Measurements from ENCODE around the gene PFKFB2.
A peak's percentile ranks its signal among the peaks of the same experiment; 100 is the strongest.

PFKFB2 gene

GRCh38 chr1:207077012-207077411, 23.9 kb downstream of the PFKFB2 start:
- Histone ChIP-seq H3K27me3 (ENCODE audit: insufficient read depth, insufficient read length) (no peaks in the 10 kb centered on the region), H3K9me3 (ENCODE audit: insufficient read depth, low read length) (no peaks in the 10 kb centered on the region), H3K9ac (ENCODE audit: insufficient read length, low read depth) (no peak overlapping the region), H3K4me3 (ENCODE audit: insufficient read length, low read depth) (no peak overlapping the region), H3K4me1 (ENCODE audit: insufficient read depth, insufficient read length) (no peaks in the 10 kb centered on the region), H3K36me3 (ENCODE audit: insufficient read depth, insufficient read length, low read length) (peaks cover 8% of the 10 kb centered on the region)
- TF ChIP-seq SUZ12 (IDR thresholded peaks at IDR 0.05; ENCODE audit: extremely low read depth, insufficient read depth, insufficient read length) = no peak
- TF ChIP-seq ZNF274 (IDR thresholded peaks at IDR 0.05; ENCODE audit: low read depth, low read length) = no peak
- no peak for TF ChIP-seq YY1 (IDR thresholded peaks at IDR 0.05; ENCODE audit: insufficient read depth, insufficient read length)
- DNase-seq (ENCODE audit: low read depth, low spot score) = no peak

- H3K9ac ChIP-seq (ENCODE audit: insufficient read length, low read depth) = no peak overlapping the region
- H3K27me3 ChIP-seq (ENCODE audit: insufficient read depth, insufficient read length) = no peaks in the 10 kb centered on the region
- no peaks in the 10 kb centered on the region for H3K4me1 ChIP-seq (ENCODE audit: insufficient read depth, insufficient read length)
- no peak for TF ChIP-seq SUZ12 (IDR thresholded peaks at IDR 0.05; ENCODE audit: extremely low read depth, insufficient read depth, insufficient read length)
- no peak for TF ChIP-seq YY1 (IDR thresholded peaks at IDR 0.05; ENCODE audit: insufficient read depth, insufficient read length)
- TF ChIP-seq ZNF274 (IDR thresholded peaks at IDR 0.05; ENCODE audit: low read depth, low read length) = no peak
- H3K4me3 ChIP-seq (ENCODE audit: insufficient read length, low read depth) = no peak overlapping the region
- peaks cover 4% of the 10 kb centered on the region for H3K36me3 ChIP-seq (ENCODE audit: insufficient read depth, insufficient read length, low read length)
- peak; percentile 76 for DNase-seq (ENCODE audit: low read depth, low spot score)
- H3K9me3 ChIP-seq (ENCODE audit: insufficient read depth, low read length) = no peaks in the 10 kb centered on the region
These were observed 24.6 kb downstream of the PFKFB2 start for GRCh38 chr1:207077470-207078377.

- no peak overlapping the region for H3K4me3 ChIP-seq (ENCODE audit: insufficient read length, low read depth)
- H3K4me1 ChIP-seq (ENCODE audit: insufficient read depth, insufficient read length) = no peaks in the 10 kb centered on the region
- H3K9me3 ChIP-seq (ENCODE audit: insufficient read depth, low read length) = no peaks in the 10 kb centered on the region
- no peaks in the 10 kb centered on the region for H3K27me3 ChIP-seq (ENCODE audit: insufficient read depth, insufficient read length)
- no peak for DNase-seq (ENCODE audit: low read depth, low spot score)
- H3K36me3 ChIP-seq (ENCODE audit: insufficient read depth, insufficient read length, low read length) = peaks cover 4% of the 10 kb centered on the region
- no peak overlapping the region for H3K9ac ChIP-seq (ENCODE audit: insufficient read length, low read depth)
- TF ChIP-seq ZNF274 (IDR thresholded peaks at IDR 0.05; ENCODE audit: low read depth, low read length) (no peak), SUZ12 (IDR thresholded peaks at IDR 0.05; ENCODE audit: extremely low read depth, insufficient read depth, insufficient read length) (no peak)
These were observed 25.6 kb downstream of the PFKFB2 start for GRCh38 chr1:207078578-207079132.

GRCh38 chr1:207079706-207080241, 26.7 kb downstream of the PFKFB2 start:
- Histone ChIP-seq H3K4me3 (ENCODE audit: insufficient read length, low read depth) (no peak overlapping the region), H3K36me3 (ENCODE audit: insufficient read depth, insufficient read length, low read length) (peaks cover 3% of the 10 kb centered on the region), H3K27me3 (ENCODE audit: insufficient read depth, insufficient read length) (no peaks in the 10 kb centered on the region), H3K9ac (ENCODE audit: insufficient read length, low read depth) (no peak overlapping the region), H3K4me1 (ENCODE audit: insufficient read depth, insufficient read length) (no peaks in the 10 kb centered on the region), H3K9me3 (ENCODE audit: insufficient read depth, low read length) (no peaks in the 10 kb centered on the region)
- no peak for TF ChIP-seq ZNF274 (IDR thresholded peaks at IDR 0.05; ENCODE audit: low read depth, low read length)
- TF ChIP-seq SUZ12 (IDR thresholded peaks at IDR 0.05; ENCODE audit: extremely low read depth, insufficient read depth, insufficient read length) = no peak
- no peak for TF ChIP-seq YY1 (IDR thresholded peaks at IDR 0.05; ENCODE audit: insufficient read depth, insufficient read length)
- no peak for DNase-seq (ENCODE audit: low read depth, low spot score)

GRCh38 chr1:207081088-207081487, 28.0 kb downstream of the PFKFB2 start:
- Histone ChIP-seq H3K4me3 (ENCODE audit: insufficient read length, low read depth) (no peak overlapping the region), H3K9me3 (ENCODE audit: insufficient read depth, low read length) (no peaks in the 10 kb centered on the region), H3K4me1 (ENCODE audit: insufficient read depth, insufficient read length) (no peaks in the 10 kb centered on the region), H3K27me3 (ENCODE audit: insufficient read depth, insufficient read length) (no peaks in the 10 kb centered on the region), H3K36me3 (ENCODE audit: insufficient read depth, insufficient read length, low read length) (no peaks in the 10 kb centered on the region), H3K9ac (ENCODE audit: insufficient read length, low read depth) (no peak overlapping the region)
- no peak for TF ChIP-seq SUZ12 (IDR thresholded peaks at IDR 0.05; ENCODE audit: extremely low read depth, insufficient read depth, insufficient read length)
- TF ChIP-seq YY1 (IDR thresholded peaks at IDR 0.05; ENCODE audit: insufficient read depth, insufficient read length) = no peak
- TF ChIP-seq ZNF274 (IDR thresholded peaks at IDR 0.05; ENCODE audit: low read depth, low read length) = no peak
- DNase-seq (ENCODE audit: low read depth, low spot score) = no peak

- H3K9ac ChIP-seq (ENCODE audit: insufficient read length, low read depth) = no peak overlapping the region
- no peaks in the 10 kb centered on the region for H3K9me3 ChIP-seq (ENCODE audit: insufficient read depth, low read length)
- no peak for TF ChIP-seq ZNF274 (IDR thresholded peaks at IDR 0.05; ENCODE audit: low read depth, low read length)
- no peak for TF ChIP-seq SUZ12 (IDR thresholded peaks at IDR 0.05; ENCODE audit: extremely low read depth, insufficient read depth, insufficient read length)
- no peak for TF ChIP-seq YY1 (IDR thresholded peaks at IDR 0.05; ENCODE audit: insufficient read depth, insufficient read length)
- no peak overlapping the region for H3K4me3 ChIP-seq (ENCODE audit: insufficient read length, low read depth)
- no peaks in the 10 kb centered on the region for H3K27me3 ChIP-seq (ENCODE audit: insufficient read depth, insufficient read length)
- H3K4me1 ChIP-seq (ENCODE audit: insufficient read depth, insufficient read length) = no peaks in the 10 kb centered on the region
- H3K36me3 ChIP-seq (ENCODE audit: insufficient read depth, insufficient read length, low read length) = no peaks in the 10 kb centered on the region
- no peak for DNase-seq (ENCODE audit: low read depth, low spot score)
These were observed 28.7 kb downstream of the PFKFB2 start for GRCh38 chr1:207081806-207082205.

- no peak for TF ChIP-seq ZNF274 (IDR thresholded peaks at IDR 0.05; ENCODE audit: low read depth, low read length)
- H3K9ac ChIP-seq (ENCODE audit: insufficient read length, low read depth) = no peak overlapping the region
- no peak for DNase-seq (ENCODE audit: low read depth, low spot score)
- no peak overlapping the region for H3K4me3 ChIP-seq (ENCODE audit: insufficient read length, low read depth)
- no peaks in the 10 kb centered on the region for H3K4me1 ChIP-seq (ENCODE audit: insufficient read depth, insufficient read length)
- no peaks in the 10 kb centered on the region for H3K36me3 ChIP-seq (ENCODE audit: insufficient read depth, insufficient read length, low read length)
- H3K9me3 ChIP-seq (ENCODE audit: insufficient read depth, low read length) = no peaks in the 10 kb centered on the region
- H3K27me3 ChIP-seq (ENCODE audit: insufficient read depth, insufficient read length) = no peaks in the 10 kb centered on the region
These were observed 31.2 kb downstream of the PFKFB2 start for GRCh38 chr1:207084232-207084631.

Measured in NT2/D1 (cell line).